DOHH2 (cell line): Measurements from ENCODE around the gene ADAMTS13.
A peak's percentile ranks its signal among the peaks of the same experiment; 100 is the strongest.

ENCODE experiments used
- H3F3A ChIP-seq: fragments of 200-600 bp; sonication (generic), shearing (Covaris generic); 2 replicates; pipeline ENCODE4 v1.6.0; 2016; ENCODE audit warnings: antibody characterized with exemption, mild to moderate bottlenecking; ENCODE audit not compliant: control insufficient read depth, insufficient read depth
- H3K27ac ChIP-seq: fragments of 200-600 bp; sonication (generic); 2 replicates; pipeline ENCODE4 v1.5.1; 2014; ENCODE audit warnings: low read depth, mild to moderate bottlenecking, low read length, moderate library complexity
- H3K27me3 ChIP-seq: fragments of 200-600 bp; sonication (generic); 2 replicates; pipeline ENCODE4 v1.6.1; 2014; ENCODE audit warnings: mild to moderate bottlenecking, low read length, mixed read lengths; ENCODE audit not compliant: control insufficient read depth
- H3K36me3 ChIP-seq: fragments of 200-600 bp; sonication (generic); 2 replicates; pipeline ENCODE4 v1.6.1; 2014; ENCODE audit warnings: mild to moderate bottlenecking, low read length, moderate library complexity, mixed read lengths; ENCODE audit not compliant: control insufficient read depth
- H3K4me1 ChIP-seq: fragments of 200-600 bp; sonication (generic); 2 replicates; pipeline ENCODE4 v1.6.1; 2014; ENCODE audit warnings: mild to moderate bottlenecking, low read length, mixed read lengths; ENCODE audit not compliant: control insufficient read depth
- H3K4me2 ChIP-seq: fragments of 200-600 bp; sonication (generic); 2 replicates; pipeline ENCODE4 v1.6.0; 2014; ENCODE audit warnings: mild to moderate bottlenecking, low read length, moderate library complexity
- H3K4me3 ChIP-seq: fragments of 200-600 bp; sonication (generic); 2 replicates; pipeline ENCODE4 v1.5.1; 2014; ENCODE audit warnings: mild to moderate bottlenecking, low read length, mixed read lengths
- H3K79me2 ChIP-seq: fragments of 200-600 bp; sonication (generic); 2 replicates; pipeline ENCODE4 v1.6.1; 2014; ENCODE audit warnings: mild to moderate bottlenecking, low read length, mixed read lengths; ENCODE audit not compliant: control insufficient read depth
- H3K9me2 ChIP-seq: fragments of 200-600 bp; sonication (generic); replicated peaks from 2 replicates; pipeline ENCODE4 v1.6.1; 2014; ENCODE audit warnings: mild to moderate bottlenecking, low read length, mixed read lengths; ENCODE audit not compliant: control insufficient read depth
- H3K9me3 ChIP-seq: fragments of 200-600 bp; sonication (generic); 2 replicates; pipeline ENCODE4 v1.6.1; 2014; ENCODE audit warnings: antibody characterized with exemption, low read length, mixed read lengths; ENCODE audit not compliant: control insufficient read depth, insufficient read depth
- H4K20me1 ChIP-seq: fragments of 200-600 bp; sonication (generic); 2 replicates; pipeline ENCODE4 v1.6.0; 2014; ENCODE audit warnings: low read depth, mild to moderate bottlenecking, antibody characterized with exemption, low read length, moderate library complexity; ENCODE audit not compliant: control insufficient read depth, insufficient read depth
- CTCF ChIP-seq: fragments of 200-600 bp; sonication (generic); IDR thresholded peaks from one replicate; pipeline ENCODE4 v1.5.1; 2014; ENCODE audit warnings: antibody characterized with exemption, mild to moderate bottlenecking, low read depth, low read length; ENCODE audit not compliant: poor library complexity, severe bottlenecking
- EZH2phosphoT487 ChIP-seq: fragments of 200-600 bp; sonication (generic); IDR thresholded peaks from 2 replicates; pipeline ENCODE4 v1.6.1; 2017; ENCODE audit warnings: borderline replicate concordance, mild to moderate bottlenecking, antibody characterized with exemption, low read length, moderate library complexity, mixed read lengths

The ADAMTS13 gene

DNA sequence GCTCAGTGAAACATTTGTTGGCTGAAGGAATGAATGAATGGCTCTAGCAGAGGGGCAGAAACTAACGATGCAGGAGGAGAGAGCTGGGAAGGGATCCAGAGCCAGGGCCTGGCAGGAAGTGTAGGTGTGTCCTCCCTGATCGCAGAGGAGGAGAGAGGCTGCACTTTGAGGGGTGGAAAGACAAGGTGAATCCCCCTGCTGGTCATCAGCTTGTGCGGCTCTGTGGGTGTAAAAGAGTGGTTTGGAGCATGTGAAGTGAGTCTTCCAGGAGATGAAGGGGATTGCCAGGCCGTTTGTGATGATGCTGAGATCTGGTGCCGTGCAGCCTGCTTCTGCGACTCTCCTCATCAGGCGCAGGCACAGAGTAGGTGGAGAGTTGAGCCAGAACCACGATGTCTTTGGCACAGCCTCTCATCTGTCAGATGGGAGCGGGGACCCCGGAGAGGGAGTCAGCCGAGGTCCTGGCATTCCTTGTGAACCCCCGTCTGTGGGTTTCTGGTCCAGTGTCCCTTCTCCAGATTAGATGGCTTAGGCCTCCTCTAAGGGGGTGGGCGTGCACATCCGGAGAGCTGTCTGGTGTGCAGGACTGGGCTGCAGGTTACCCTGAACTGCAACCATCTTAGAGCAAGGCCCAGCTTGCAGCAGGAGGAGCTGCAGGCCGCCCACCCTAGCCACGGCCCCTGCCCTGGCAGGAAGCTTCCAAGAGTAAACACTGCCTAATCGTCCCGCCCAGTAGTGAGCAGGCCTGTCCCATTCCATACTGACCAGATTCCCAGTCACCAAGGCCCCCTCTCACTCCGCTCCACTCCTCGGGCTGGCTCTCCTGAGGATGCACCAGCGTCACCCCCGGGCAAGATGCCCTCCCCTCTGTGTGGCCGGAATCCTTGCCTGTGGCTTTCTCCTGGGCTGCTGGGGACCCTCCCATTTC lies at the start of gene ADAMTS13:
TSS of gene ADAMTS13 (plus strand) at position 753 of the 928 bp plus-strand sequence. CDS start at position 830, 77 bp downstream.
- Histone ChIP-seq H3K4me2 (no peak within 1 kb of the TSS), H4K20me1 (no peaks in the 10 kb centered on the region), H3K9me3 (no peaks in the 10 kb centered on the region), H3F3A (peaks cover 13% of the 10 kb centered on the region), H3K4me1 (peaks cover 33% of the 10 kb centered on the region), H3K27ac (no peak within 1 kb of the TSS), H3K36me3 (peaks cover 6% of the 10 kb centered on the region), H3K9me2 (no peaks in the 10 kb centered on the region), H3K79me2 (peaks cover 26% of the 10 kb centered on the region), H3K27me3 (peaks cover 8% of the 10 kb centered on the region; the same call in 1 of the 2 replicates), H3K4me3 (no peak within 1 kb of the TSS)
- TF ChIP-seq CTCF = peak; percentile 32
- no peak for TF ChIP-seq EZH2phosphoT487

- Histone ChIP-seq H4K20me1 (peaks cover 27% of the 10 kb centered on the region), H3F3A (peaks cover 5% of the 10 kb centered on the region; the same call in 1 of the 2 replicates), H3K79me2 (peaks cover 62% of the 10 kb centered on the region), H3K36me3 (peaks cover 45% of the 10 kb centered on the region), H3K4me1 (peaks cover 61% of the 10 kb centered on the region), H3K9me2 (no peaks in the 10 kb centered on the region), H3K27ac (peak overlapping the region; percentile 57), H3K4me2 (peak overlapping the region; percentile 90), H3K4me3 (peak overlapping the region; percentile 90), H3K27me3 (peaks cover 5% of the 10 kb centered on the region; the same call in 1 of the 2 replicates), H3K9me3 (no peaks in the 10 kb centered on the region)
- TF ChIP-seq CTCF = no peak
- no peak for TF ChIP-seq EZH2phosphoT487
Observed at GRCh38 chr9:133374612-133375115, 47.5 kb upstream of the ADAMTS13 start.

DNA sequence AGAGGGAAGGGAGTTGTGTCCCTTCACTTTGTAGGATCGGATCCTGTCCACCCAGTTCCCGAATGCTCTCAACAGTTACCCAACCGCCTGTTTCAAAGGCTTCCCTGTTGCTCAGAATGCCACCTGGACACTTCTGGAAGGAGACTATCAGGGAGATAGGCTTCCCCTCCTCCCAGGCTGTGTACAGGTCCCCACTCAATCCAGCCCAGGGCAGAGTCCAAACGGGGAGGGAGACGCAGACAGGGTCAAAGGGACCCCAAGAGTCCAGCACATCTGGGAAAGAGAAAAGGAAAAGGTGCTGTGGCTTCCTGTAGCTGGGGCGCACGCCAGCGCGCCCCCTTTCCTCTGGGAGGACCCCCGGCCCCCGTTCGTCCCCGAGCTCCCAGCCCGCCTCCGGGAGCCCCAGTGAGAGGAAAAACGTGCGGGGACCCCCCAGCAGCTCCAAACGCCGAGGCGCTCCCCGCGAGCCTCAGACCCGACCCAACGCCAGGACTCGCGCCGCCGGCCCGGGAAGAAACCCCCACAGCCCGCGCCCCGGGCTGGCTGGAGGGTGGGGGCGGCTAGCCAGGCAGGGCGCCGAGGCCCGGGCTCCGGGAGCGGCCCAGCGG lies 46.9 kb upstream of the ADAMTS13 start:
- peaks cover 39% of the 10 kb centered on the region for H3K36me3 ChIP-seq
- peaks cover 5% of the 10 kb centered on the region; the same call in 1 of the 2 replicates for H3K27me3 ChIP-seq
- H3K9me3 ChIP-seq = no peaks in the 10 kb centered on the region
- TF ChIP-seq CTCF = peak; percentile 68
- TF ChIP-seq EZH2phosphoT487 = no peak
- H4K20me1 ChIP-seq = peaks cover 22% of the 10 kb centered on the region
- peak overlapping the region; percentile 57 for H3K27ac ChIP-seq
- peak overlapping the region; percentile 90 for H3K4me3 ChIP-seq
- H3K4me2 ChIP-seq = peak overlapping the region; percentile 90
- no peaks in the 10 kb centered on the region for H3K9me2 ChIP-seq
- peaks cover 57% of the 10 kb centered on the region for H3K79me2 ChIP-seq
- H3K4me1 ChIP-seq = peaks cover 56% of the 10 kb centered on the region
- peaks cover 5% of the 10 kb centered on the region; the same call in 1 of the 2 replicates for H3F3A ChIP-seq
